Endothelial cell of umbilical vein (primary cell): ENCODE data around the gene NIPBL. TPM values are rescaled to one million over a fixed set of nuclear protein-coding genes. Genes with fewer than 3 reads are reported as not detected.

Experiments used
- BruUV-seq: library from RNA; stranded (reverse); fragments of 400-500 nt; replicated peaks from 2 replicates; lab custom pipeline; 2021; lab: Mats Ljungman, UMichigan
- CTCF ChIA-PET: fragments of 300-600, 350-600 bp; sonication (Branson Sonifier 250); formaldehyde crosslinking; loops from one replicate; lab custom pipeline; 2021; ENCODE audit warnings: antibody characterized with exemption, inconsistent platforms; lab: Charles Lee
- POLR2A ChIA-PET: fragments of 300-600, 350-600 bp; sonication (Branson Sonifier 250); formaldehyde crosslinking; loops from one replicate; lab custom pipeline; 2021; ENCODE audit warnings: antibody characterized with exemption, inconsistent platforms; lab: Charles Lee
- DNase-seq: peaks from one replicate; pipeline ENCODE4 v3.0.0-alpha.2; 2011; ENCODE audit warnings: low read depth, low spot score
- FAIRE-seq: peaks from 2 replicates; lab custom pipeline; 2011; peaks lifted over from hg19 to GRCh38; lab: Jason Lieb, UNC
- H2AFZ ChIP-seq: 2 replicates; pipeline ENCODE4 v1.6.0; 2012; ENCODE audit warnings: low read depth, low read length, control low read depth, inconsistent platforms
- H3K27ac ChIP-seq: 2 replicates; pipeline ENCODE4 v1.5.1; 2011; ENCODE audit warnings: low read depth, mild to moderate bottlenecking, control low read depth, low read length, moderate library complexity; ENCODE audit not compliant: insufficient read depth
- H3K27me3 ChIP-seq, 2 experiments: 2 replicates each; pipeline versions ENCODE4 v1.6.0 to v1.6.1; 2011; ENCODE audit warnings: low read length in 2 of 2, mixed read lengths in 1 of 2; ENCODE audit not compliant: control insufficient read depth in 2 of 2, insufficient read depth in 2 of 2
- H3K36me3 ChIP-seq, 2 experiments: 2 replicates in 1 of 2; 3 replicates in 1 of 2; pipeline ENCODE4 v1.5.1; 2011; ENCODE audit warnings: low read length in 2 of 2, mild to moderate bottlenecking in 1 of 2, moderate library complexity in 1 of 2; ENCODE audit not compliant: control insufficient read depth in 2 of 2, insufficient read depth in 2 of 2; ENCODE audit errors: extremely low read depth in 1 of 2
- H3K4me1 ChIP-seq: 3 replicates; pipeline ENCODE4 v1.5.1; 2011; ENCODE audit warnings: mild to moderate bottlenecking, low read length; ENCODE audit not compliant: control insufficient read depth, insufficient read depth; ENCODE audit errors: extremely low read depth
- H3K4me2 ChIP-seq: 2 replicates; pipeline ENCODE4 v1.6.1; 2011; ENCODE audit warnings: low read length, control low read depth, mixed read lengths; ENCODE audit not compliant: insufficient read depth
- H3K4me3 ChIP-seq, 3 experiments: fragments of 200-600 bp in 1 of 3; sonication (generic), shearing (Covaris generic) in 1 of 3; replicated peaks in 1 of 3; 2 replicates each; pipeline ENCODE4 v1.5.1; 2011 to 2016; ENCODE audit warnings: control low read depth in 3 of 3, low read length in 3 of 3, mild to moderate bottlenecking in 2 of 3, inconsistent platforms in 1 of 3, low read depth in 1 of 3, moderate library complexity in 1 of 3; ENCODE audit not compliant: insufficient read depth in 1 of 3
- H3K79me2 ChIP-seq: 2 replicates; pipeline ENCODE4 v1.6.0; 2012; ENCODE audit warnings: low read length, inconsistent platforms; ENCODE audit not compliant: control insufficient read depth, insufficient read depth
- H3K9ac ChIP-seq: replicated peaks from 2 replicates; pipeline ENCODE3; 2011; ENCODE audit warnings: low read length, control low read depth; ENCODE audit not compliant: insufficient read depth; ENCODE audit errors: extremely low read depth
- H3K9me1 ChIP-seq: replicated peaks from 3 replicates; pipeline ENCODE4 v1.6.0; 2011; ENCODE audit warnings: mild to moderate bottlenecking, low read length; ENCODE audit not compliant: control insufficient read depth, insufficient read depth; ENCODE audit errors: extremely low read depth
- H3K9me3 ChIP-seq: replicated peaks from 2 replicates; pipeline ENCODE4 v1.5.1; 2012; ENCODE audit warnings: low read length, inconsistent platforms; ENCODE audit not compliant: control insufficient read depth, insufficient read depth
- H4K20me1 ChIP-seq: replicated peaks from 2 replicates; pipeline ENCODE3; 2011; ENCODE audit warnings: mild to moderate bottlenecking, low read length; ENCODE audit not compliant: control insufficient read depth, insufficient read depth; ENCODE audit errors: extremely low read depth
- EZH2 ChIP-seq: IDR thresholded peaks from 2 replicates; pipeline ENCODE4 v1.6.1; 2012; ENCODE audit warnings: borderline replicate concordance, low read depth, mild to moderate bottlenecking, moderate library complexity, low read length, inconsistent platforms; ENCODE audit not compliant: severe bottlenecking
- FOS ChIP-seq: IDR thresholded peaks from 2 replicates; pipeline ENCODE4 v1.6.1; 2011; ENCODE audit warnings: mild to moderate bottlenecking, low read length, moderate library complexity, borderline replicate concordance; ENCODE audit not compliant: insufficient read depth
- GATA2 ChIP-seq: IDR thresholded peaks from 2 replicates; pipeline ENCODE4 v1.7.0; 2011; ENCODE audit warnings: low read depth, mild to moderate bottlenecking, moderate library complexity, mixed read lengths, low read length; ENCODE audit not compliant: insufficient read length, insufficient read depth
- JUN ChIP-seq: IDR thresholded peaks from 2 replicates; pipeline ENCODE4 v1.6.1; 2011; ENCODE audit warnings: borderline replicate concordance, low read depth; ENCODE audit not compliant: insufficient read length, insufficient read depth
- MAX ChIP-seq: IDR thresholded peaks from 2 replicates; pipeline ENCODE4 v1.6.1; 2011; ENCODE audit not compliant: insufficient read depth, insufficient read length
- MYC ChIP-seq: IDR thresholded peaks from one replicate; pipeline ENCODE4 v1.6.1; 2011; ENCODE audit warnings: mild to moderate bottlenecking, low read depth, low read length
- POLR2A ChIP-seq: IDR thresholded peaks from 2 replicates; pipeline ENCODE4 v1.6.1; 2012; ENCODE audit warnings: low read depth, mild to moderate bottlenecking, control low read depth, low read length
- POLR2AphosphoS5 ChIP-seq: IDR thresholded peaks from 2 replicates; pipeline ENCODE4 v1.6.1; 2012; ENCODE audit warnings: low read depth, mild to moderate bottlenecking, control low read depth, low read length, moderate library complexity; ENCODE audit not compliant: insufficient read depth
- dilution Hi-C: fragments of 300-500 bp; cut with MboI; formaldehyde crosslinking; loops from one replicate; pipeline ENCODE4 v1.15.0; 2019; ENCODE audit warnings: low sequenced_read_pairs; ENCODE audit not compliant: extremely low pct_ligation_motif_present
- intact Hi-C: fragments of 100-400 bp; cut with micrococcal nuclease; formaldehyde crosslinking; loops from one replicate; pipeline ENCODE4 v1.10.0; 2022
- polyA plus RNA-seq, 4 experiments: library from polyadenylated mRNA; depleted of rRNA in 3 of 4; stranded (reverse) in 3 of 4; unstranded in 1 of 4; fragments of >200 nt; gene quantifications; 2 replicates each; pipeline versions ENCODE4 v1.2.1 to v1.2.3, GENCODE V29; 2011 to 2012; ENCODE audit warnings: missing spikeins in 1 of 4
- total RNA-seq: library from RNA; stranded (reverse); gene quantifications from 2 replicates; pipeline ENCODE4 v1.2.3, GENCODE V29; 2021
- TF ChIP-seq, protein P1 (sequence below), 2 donors: IDR thresholded peaks; 1 replicate in 1 of 2; 2 replicates in 1 of 2; pipeline ENCODE4 v1.5.1; 2011; ENCODE audit warnings: low read length in 2 of 2, mild to moderate bottlenecking in 2 of 2, moderate library complexity in 2 of 2, control low read depth in 1 of 2, inconsistent platforms in 1 of 2, low read depth in 1 of 2; ENCODE audit not compliant: insufficient read depth in 1 of 2; ENCODE audit errors: extremely low read depth in 1 of 2

The NIPBL gene
- total and polyA plus RNA-seq, 2 donors (not counting 3 experiments of a cell fraction or from before 2014, with no cell fraction given), result 15.5 to 50.7 TPM

- H3K9me1 ChIP-seq, result no peaks in the 10 kb centered on the region
- intact Hi-C loops, result no loop called here
- CTCF ChIA-PET, result no interaction called here
These were observed 44.3 kb upstream of the NIPBL start for GRCh38 chr5:36832274-36832673.

More at GRCh38 chr5:36832274-36832673, 44.3 kb upstream of the NIPBL start:
- no peaks in the 10 kb centered on the region for H3K36me3 ChIP-seq
- no peak overlapping the region for H3K27ac ChIP-seq
- dilution Hi-C loops, result no loop called here
- FAIRE-seq (no peak), DNase-seq (no peak)
- H4K20me1 ChIP-seq, result no peaks in the 10 kb centered on the region
- TF ChIP-seq, protein P1, sequence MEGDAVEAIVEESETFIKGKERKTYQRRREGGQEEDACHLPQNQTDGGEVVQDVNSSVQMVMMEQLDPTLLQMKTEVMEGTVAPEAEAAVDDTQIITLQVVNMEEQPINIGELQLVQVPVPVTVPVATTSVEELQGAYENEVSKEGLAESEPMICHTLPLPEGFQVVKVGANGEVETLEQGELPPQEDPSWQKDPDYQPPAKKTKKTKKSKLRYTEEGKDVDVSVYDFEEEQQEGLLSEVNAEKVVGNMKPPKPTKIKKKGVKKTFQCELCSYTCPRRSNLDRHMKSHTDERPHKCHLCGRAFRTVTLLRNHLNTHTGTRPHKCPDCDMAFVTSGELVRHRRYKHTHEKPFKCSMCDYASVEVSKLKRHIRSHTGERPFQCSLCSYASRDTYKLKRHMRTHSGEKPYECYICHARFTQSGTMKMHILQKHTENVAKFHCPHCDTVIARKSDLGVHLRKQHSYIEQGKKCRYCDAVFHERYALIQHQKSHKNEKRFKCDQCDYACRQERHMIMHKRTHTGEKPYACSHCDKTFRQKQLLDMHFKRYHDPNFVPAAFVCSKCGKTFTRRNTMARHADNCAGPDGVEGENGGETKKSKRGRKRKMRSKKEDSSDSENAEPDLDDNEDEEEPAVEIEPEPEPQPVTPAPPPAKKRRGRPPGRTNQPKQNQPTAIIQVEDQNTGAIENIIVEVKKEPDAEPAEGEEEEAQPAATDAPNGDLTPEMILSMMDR (IDR thresholded peaks at IDR 0.05; ENCODE audit: extremely low read depth in 1 of 2, insufficient read depth in 1 of 2, low read depth in 1 of 2, low read length in 2 of 2), result no peak
- no peak for TF ChIP-seq MYC
- TF ChIP-seq JUN, result no peak
- TF ChIP-seq FOS, result no peak
- no peak for TF ChIP-seq POLR2AphosphoS5
- TF ChIP-seq GATA2, result no peak
- no peak for TF ChIP-seq MAX
- TF ChIP-seq POLR2A, result no peak
- TF ChIP-seq EZH2, result no peak
- H3K9me3 ChIP-seq, result no peaks in the 10 kb centered on the region
- POLR2A ChIA-PET, result no interaction called here
- no peak overlapping the region for H2AFZ ChIP-seq
- H3K4me2 ChIP-seq, result no peak overlapping the region
- H3K4me3 ChIP-seq, result no peak overlapping the region
- no peaks in the 10 kb centered on the region for H3K79me2 ChIP-seq
- H3K9ac ChIP-seq, result no peak overlapping the region
- peaks cover 3 to 11% of the 10 kb centered on the region in 2 experiments for H3K27me3 ChIP-seq
- H3K4me1 ChIP-seq, result no peaks in the 10 kb centered on the region
- no TSS peak for BruUV-seq
